ENCODE results near the gene CKM. TPM values are rescaled to one million over a fixed set of nuclear protein-coding genes. Genes with fewer than 3 reads are reported as not detected.
A peak's percentile ranks its signal among the peaks of the same experiment; 100 is the strongest.

The CKM gene
- total and polyA plus RNA-seq, 7 experiments from 2014 or later = not detected

GRCh38 chr19:45283443-45284033 lies 39.1 kb downstream of the CKM start:
- ChIA-PET CTCF (no interaction called here), POLR2A (no interaction called here)
- Mint-ChIP-seq H3K36me3 (peaks cover 6 to 54% (median 31%) of the 10 kb centered on the region in 5 donors), H3K4me3 (no peak overlapping the region), H3K27ac (no peak overlapping the region), H3K9me3 (peaks cover 0 to 3% (median 0%) of the 10 kb centered on the region in 11 donors), H3K27me3 (no peaks in the 10 kb centered on the region), H3K4me1 (no peaks in the 10 kb centered on the region)
- H3K27me3 ChIP-seq (ENCODE audit: control insufficient read depth in 2 of 2, insufficient read depth in 2 of 2, low read length in 2 of 2) = no peaks in the 10 kb centered on the region
- H3K27ac ChIP-seq (ENCODE audit: low read depth, low read length) = no peak overlapping the region
- H3K4me3 ChIP-seq (ENCODE audit: low read length) = no peak overlapping the region
- H3K4me1 ChIP-seq (ENCODE audit: control insufficient read depth in 2 of 2, insufficient read depth in 2 of 2, low read length in 2 of 2) = no peaks in the 10 kb centered on the region
- ATAC-seq (no peak), DNase-seq (no peak)
- H3K36me3 ChIP-seq (ENCODE audit: control insufficient read depth in 2 of 3, insufficient read depth in 3 of 3, low read length in 3 of 3) = peaks cover 0 to 51% (median 0%) of the 10 kb centered on the region in 3 experiments
- intact Hi-C loops (cut with micrococcal nuclease) = no loop called here
- no peaks in the 10 kb centered on the region for H3K9me3 ChIP-seq (ENCODE audit: control insufficient read depth in 2 of 3, low read length in 3 of 3)

- Mint-ChIP-seq H3K9me3 (peaks cover 0 to 3% (median 0%) of the 10 kb centered on the region in 11 donors), H3K36me3 (peaks cover 6 to 47% (median 19%) of the 10 kb centered on the region in 5 donors), H3K4me3 (no peak overlapping the region), H3K4me1 (no peaks in the 10 kb centered on the region), H3K27ac (no peak overlapping the region), H3K27me3 (no peaks in the 10 kb centered on the region)
- Histone ChIP-seq H3K9me3 (ENCODE audit: control insufficient read depth in 2 of 3, low read length in 3 of 3) (no peaks in the 10 kb centered on the region), H3K27ac (ENCODE audit: low read depth, low read length) (no peak overlapping the region), H3K4me3 (ENCODE audit: low read length) (no peak overlapping the region), H3K27me3 (ENCODE audit: control insufficient read depth in 2 of 2, insufficient read depth in 2 of 2, low read length in 2 of 2) (no peaks in the 10 kb centered on the region), H3K36me3 (ENCODE audit: control insufficient read depth in 2 of 3, insufficient read depth in 3 of 3, low read length in 3 of 3) (peaks cover 0 to 47% (median 0%) of the 10 kb centered on the region in 3 experiments), H3K4me1 (ENCODE audit: control insufficient read depth in 2 of 2, insufficient read depth in 2 of 2, low read length in 2 of 2) (no peaks in the 10 kb centered on the region)
- CTCF ChIA-PET = no interaction called here
- intact Hi-C loops (cut with micrococcal nuclease) = no loop called here
- no peak for ATAC-seq
- DNase-seq = no peak
- POLR2A ChIA-PET = no interaction called here
These were observed 42.2 kb downstream of the CKM start for GRCh38 chr19:45280471-45280961.

GRCh38 chr19:45279587-45280192 lies 43.0 kb downstream of the CKM start:
- H3K4me3 Mint-ChIP-seq = no peak overlapping the region
- H3K27ac Mint-ChIP-seq = peak overlapping the region in 1 of 9 donors; percentile 49
- H3K36me3 ChIP-seq (ENCODE audit: control insufficient read depth in 2 of 3, insufficient read depth in 3 of 3, low read length in 3 of 3) = peaks cover 0 to 51% (median 0%) of the 10 kb centered on the region in 3 experiments
- peaks cover 6 to 46% (median 16%) of the 10 kb centered on the region in 5 donors for H3K36me3 Mint-ChIP-seq
- H3K9me3 Mint-ChIP-seq = peaks cover 0 to 3% (median 0%) of the 10 kb centered on the region in 11 donors
- DNase-seq = no peak
- H3K27me3 Mint-ChIP-seq = no peaks in the 10 kb centered on the region
- no peaks in the 10 kb centered on the region for H3K9me3 ChIP-seq (ENCODE audit: control insufficient read depth in 2 of 3, low read length in 3 of 3)
- intact Hi-C loops (cut with micrococcal nuclease) = no loop called here
- no peaks in the 10 kb centered on the region for H3K4me1 ChIP-seq (ENCODE audit: control insufficient read depth in 2 of 2, insufficient read depth in 2 of 2, low read length in 2 of 2)
- H3K4me1 Mint-ChIP-seq = no peaks in the 10 kb centered on the region
- no peak overlapping the region for H3K27ac ChIP-seq (ENCODE audit: low read depth, low read length)
- ChIA-PET CTCF (no interaction called here), POLR2A (no interaction called here)
- no peak overlapping the region for H3K4me3 ChIP-seq (ENCODE audit: low read length)
- no peak for ATAC-seq
- no peaks in the 10 kb centered on the region for H3K27me3 ChIP-seq (ENCODE audit: control insufficient read depth in 2 of 2, insufficient read depth in 2 of 2, low read length in 2 of 2)

GRCh38 chr19:45278087-45278486 lies 44.6 kb downstream of the CKM start:
- H3K9me3 ChIP-seq (ENCODE audit: control insufficient read depth in 2 of 3, low read length in 3 of 3) = no peaks in the 10 kb centered on the region
- Mint-ChIP-seq H3K27ac (no peak overlapping the region), H3K4me3 (no peak overlapping the region), H3K27me3 (no peaks in the 10 kb centered on the region), H3K9me3 (no peaks in the 10 kb centered on the region), H3K4me1 (no peaks in the 10 kb centered on the region), H3K36me3 (peaks cover 1 to 44% (median 8%) of the 10 kb centered on the region in 5 donors)
- no peak overlapping the region for H3K4me3 ChIP-seq (ENCODE audit: low read length)
- intact Hi-C loops (cut with micrococcal nuclease) = no loop called here
- H3K27me3 ChIP-seq (ENCODE audit: control insufficient read depth in 2 of 2, insufficient read depth in 2 of 2, low read length in 2 of 2) = no peaks in the 10 kb centered on the region
- H3K36me3 ChIP-seq (ENCODE audit: control insufficient read depth in 2 of 3, insufficient read depth in 3 of 3, low read length in 3 of 3) = peaks cover 0 to 55% (median 0%) of the 10 kb centered on the region in 3 experiments
- POLR2A ChIA-PET = no interaction called here
- no peaks in the 10 kb centered on the region for H3K4me1 ChIP-seq (ENCODE audit: control insufficient read depth in 2 of 2, insufficient read depth in 2 of 2, low read length in 2 of 2)
- ATAC-seq = no peak
- no peak for DNase-seq
- CTCF ChIA-PET = no interaction called here
- H3K27ac ChIP-seq (ENCODE audit: low read depth, low read length) = no peak overlapping the region

DNA sequence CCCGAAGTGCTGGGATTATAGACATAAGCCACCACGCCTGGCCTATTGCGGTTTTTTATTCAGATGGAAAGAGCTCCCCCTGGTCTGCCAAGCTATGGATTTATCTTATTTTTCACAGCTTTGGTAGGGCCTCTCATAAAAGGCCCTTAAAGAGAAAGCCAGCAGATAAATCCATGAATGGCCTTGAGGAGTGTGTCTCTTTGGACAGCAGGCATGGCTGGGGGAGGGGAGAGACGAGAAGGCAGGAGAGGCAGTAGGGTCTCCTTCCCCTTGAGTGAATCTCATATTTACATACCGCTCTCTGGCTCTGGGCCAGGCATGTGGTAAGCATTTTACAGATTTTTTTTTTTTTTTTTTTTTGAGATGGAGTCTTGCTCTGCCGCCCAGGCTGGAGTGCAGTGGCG lies 46.4 kb downstream of the CKM start:
- Mint-ChIP-seq H3K4me1 (no peaks in the 10 kb centered on the region), H3K27ac (no peak overlapping the region), H3K9me3 (peaks cover 0 to 1% (median 0%) of the 10 kb centered on the region in 11 donors), H3K36me3 (peaks cover 2 to 33% (median 6%) of the 10 kb centered on the region in 5 donors), H3K4me3 (no peak overlapping the region), H3K27me3 (no peaks in the 10 kb centered on the region)
- POLR2A ChIA-PET = no interaction called here
- no peaks in the 10 kb centered on the region for H3K27me3 ChIP-seq (ENCODE audit: control insufficient read depth in 2 of 2, insufficient read depth in 2 of 2, low read length in 2 of 2)
- H3K4me3 ChIP-seq (ENCODE audit: low read length) = no peak overlapping the region
- H3K4me1 ChIP-seq (ENCODE audit: control insufficient read depth in 2 of 2, insufficient read depth in 2 of 2, low read length in 2 of 2) = no peaks in the 10 kb centered on the region
- DNase-seq (no peak), ATAC-seq (no peak)
- intact Hi-C loops (cut with micrococcal nuclease) = no loop called here
- H3K9me3 ChIP-seq (ENCODE audit: control insufficient read depth in 2 of 3, low read length in 3 of 3) = no peaks in the 10 kb centered on the region
- H3K36me3 ChIP-seq (ENCODE audit: control insufficient read depth in 2 of 3, insufficient read depth in 3 of 3, low read length in 3 of 3) = peaks cover 0 to 65% (median 0%) of the 10 kb centered on the region in 3 experiments
- H3K27ac ChIP-seq (ENCODE audit: low read depth, low read length) = no peak overlapping the region
- CTCF ChIA-PET = interaction anchor here (0.6 kb wide), 1 partner anchor 114 kb away, joined by 4 read pairs; no protein-coding TSS in a partner anchor

- Histone ChIP-seq H3K4me1 (ENCODE audit: control insufficient read depth in 2 of 2, insufficient read depth in 2 of 2, low read length in 2 of 2) (no peaks in the 10 kb centered on the region), H3K9me3 (ENCODE audit: control insufficient read depth in 2 of 3, low read length in 3 of 3) (no peaks in the 10 kb centered on the region), H3K27ac (ENCODE audit: low read depth, low read length) (no peak overlapping the region), H3K4me3 (ENCODE audit: low read length) (no peak overlapping the region), H3K36me3 (ENCODE audit: control insufficient read depth in 2 of 3, insufficient read depth in 3 of 3, low read length in 3 of 3) (peaks cover 0 to 63% (median 0%) of the 10 kb centered on the region in 3 experiments), H3K27me3 (ENCODE audit: control insufficient read depth in 2 of 2, insufficient read depth in 2 of 2, low read length in 2 of 2) (no peaks in the 10 kb centered on the region)
- ChIA-PET CTCF (no interaction called here), POLR2A (no interaction called here)
- peaks cover 2 to 35% (median 6%) of the 10 kb centered on the region in 5 donors for H3K36me3 Mint-ChIP-seq
- ATAC-seq (no peak), DNase-seq (no peak)
- intact Hi-C loops (cut with micrococcal nuclease) = no loop called here
- no peak overlapping the region for H3K4me3 Mint-ChIP-seq
- no peaks in the 10 kb centered on the region for H3K27me3 Mint-ChIP-seq
- H3K27ac Mint-ChIP-seq = no peak overlapping the region
- H3K9me3 Mint-ChIP-seq = peaks cover 0 to 1% (median 0%) of the 10 kb centered on the region in 11 donors
- H3K4me1 Mint-ChIP-seq = no peaks in the 10 kb centered on the region
These were observed 47.2 kb downstream of the CKM start for GRCh38 chr19:45275370-45275971.
